Trophoblast cell (in vitro differentiated cells and primary cell): Measurements from ENCODE around the gene CLCA2.

Experiments
- DNase-seq, 2 donors: peaks; one replicate each; pipeline ENCODE4 v3.0.0-alpha.2; 2016
- H2AFZ ChIP-seq: 2 replicates; pipeline ENCODE4 v1.6.1; 2013; ENCODE audit warnings: low read length, moderate library complexity, mild to moderate bottlenecking; ENCODE audit not compliant: insufficient read depth, poor library complexity
- H2AK5ac ChIP-seq: 2 replicates; pipeline ENCODE4 v1.6.1; 2013; ENCODE audit warnings: mild to moderate bottlenecking, low read length
- H2BK120ac ChIP-seq: 2 replicates; pipeline ENCODE4 v1.6.1; 2013; ENCODE audit warnings: low read length, mild to moderate bottlenecking, moderate library complexity; ENCODE audit not compliant: insufficient read depth, poor library complexity
- H2BK12ac ChIP-seq: 2 replicates; pipeline ENCODE4 v1.6.1; 2013; ENCODE audit warnings: mild to moderate bottlenecking, low read length, moderate library complexity
- H2BK5ac ChIP-seq: 2 replicates; pipeline ENCODE4 v1.6.1; 2013; ENCODE audit warnings: low read length, low read depth, moderate library complexity, mild to moderate bottlenecking; ENCODE audit not compliant: poor library complexity
- H3K14ac ChIP-seq: 2 replicates; pipeline ENCODE4 v1.6.1; 2013; ENCODE audit warnings: mild to moderate bottlenecking, low read length
- H3K18ac ChIP-seq: 2 replicates; pipeline ENCODE4 v1.6.1; 2013; ENCODE audit warnings: mild to moderate bottlenecking, low read length
- H3K23ac ChIP-seq: 2 replicates; pipeline ENCODE4 v1.6.1; 2013; ENCODE audit warnings: low read length
- H3K27ac ChIP-seq: 2 replicates; pipeline ENCODE4 v1.5.1; 2013; ENCODE audit warnings: low read depth, mild to moderate bottlenecking, inconsistent platforms, low read length, moderate library complexity
- H3K27me3 ChIP-seq: 2 replicates; pipeline ENCODE4 v1.6.1; 2013; ENCODE audit warnings: inconsistent platforms, mild to moderate bottlenecking, low read length, moderate library complexity; ENCODE audit not compliant: insufficient read depth
- H3K36me3 ChIP-seq, 2 experiments: 1 replicate in 1 of 2; 2 replicates in 1 of 2; pipeline ENCODE4 v1.6.1; 2013; ENCODE audit warnings: low read length in 2 of 2, mild to moderate bottlenecking in 2 of 2, moderate library complexity in 1 of 2; ENCODE audit not compliant: insufficient read depth in 2 of 2, control insufficient read depth in 1 of 2
- H3K4ac ChIP-seq: 2 replicates; pipeline ENCODE4 v1.6.1; 2013; ENCODE audit warnings: low read depth, mild to moderate bottlenecking, low read length, moderate library complexity
- H3K4me1 ChIP-seq, 2 experiments: 1 replicate in 1 of 2; 2 replicates in 1 of 2; pipeline ENCODE4 v1.6.1; 2013; ENCODE audit warnings: low read length in 2 of 2, mild to moderate bottlenecking in 2 of 2, moderate library complexity in 1 of 2; ENCODE audit not compliant: insufficient read depth in 2 of 2, control insufficient read depth in 1 of 2
- H3K4me2 ChIP-seq: 2 replicates; pipeline ENCODE4 v1.6.1; 2013; ENCODE audit warnings: inconsistent platforms, mild to moderate bottlenecking, low read length, moderate library complexity
- H3K4me3 ChIP-seq: 2 replicates; pipeline ENCODE4 v1.5.1; 2013; ENCODE audit warnings: mild to moderate bottlenecking, low read depth, low read length, inconsistent platforms
- H3K79me1 ChIP-seq: one replicate; pipeline ENCODE4 v1.6.1; 2013; ENCODE audit warnings: low read length
- H3K79me2 ChIP-seq: 2 replicates; pipeline ENCODE4 v1.6.1; 2013; ENCODE audit warnings: low read length, mild to moderate bottlenecking; ENCODE audit not compliant: control insufficient read depth, insufficient read depth, poor library complexity
- H3K9ac ChIP-seq: 2 replicates; pipeline ENCODE4 v1.6.1; 2013; ENCODE audit warnings: mild to moderate bottlenecking, low read length
- H3K9me3 ChIP-seq: 2 replicates; pipeline ENCODE4 v1.6.1; 2013; ENCODE audit warnings: low read depth, mild to moderate bottlenecking, control low read depth, inconsistent platforms, low read length; ENCODE audit not compliant: insufficient read depth
- H4K12ac ChIP-seq: 2 replicates; pipeline ENCODE4 v1.6.1; 2013; ENCODE audit warnings: low read depth, mild to moderate bottlenecking, low read length, moderate library complexity
- H4K8ac ChIP-seq: 2 replicates; pipeline ENCODE4 v1.6.1; 2013; ENCODE audit warnings: low read depth, mild to moderate bottlenecking, low read length, moderate library complexity
- H4K91ac ChIP-seq: one replicate; pipeline ENCODE4 v1.6.1; 2013; ENCODE audit warnings: low read depth, mild to moderate bottlenecking, low read length, moderate library complexity
- WGBS: extraction: QIAGEN DNeasy Blood & Tissue Kit; methylation state at CpG from one replicate; pipeline ENCODE4 v1.1.7; 2013; ENCODE audit warnings: missing lambda C conversion rate; ENCODE audit not compliant: insufficient read length, insufficient coverage; ENCODE audit errors: extremely low coverage; 5-methylcytosine and 5-hydroxymethylcytosine counted together

Gene CLCA2

GRCh38 chr1:86419277-86419903 is 4.6 kb upstream of the CLCA2 start:
- H4K12ac ChIP-seq, result no peak overlapping the region
- DNase-seq, result no peak
- no peak overlapping the region for H3K27ac ChIP-seq
- no peak overlapping the region for H3K14ac ChIP-seq
- WGBS, result no CpG with 5 or more reads among the region's 4 CpGs
- no peak overlapping the region for H3K4me3 ChIP-seq
- no peaks in the 10 kb centered on the region for H3K4me1 ChIP-seq
- H3K4me2 ChIP-seq, result no peak overlapping the region
- H3K4ac ChIP-seq, result no peak overlapping the region
- no peaks in the 10 kb centered on the region for H3K79me1 ChIP-seq
- H3K18ac ChIP-seq, result no peak overlapping the region
- no peak overlapping the region for H4K91ac ChIP-seq
- no peaks in the 10 kb centered on the region for H3K36me3 ChIP-seq
- no peaks in the 10 kb centered on the region for H3K9me3 ChIP-seq
- H2BK5ac ChIP-seq, result no peak overlapping the region
- H3K27me3 ChIP-seq, result no peaks in the 10 kb centered on the region
- H2AK5ac ChIP-seq, result no peak overlapping the region
- H3K9ac ChIP-seq, result no peak overlapping the region
- no peaks in the 10 kb centered on the region for H3K79me2 ChIP-seq
- no peak overlapping the region for H2AFZ ChIP-seq
- H2BK120ac ChIP-seq, result no peak overlapping the region
- H3K23ac ChIP-seq, result no peak overlapping the region
- no peak overlapping the region for H2BK12ac ChIP-seq
- H4K8ac ChIP-seq, result no peak overlapping the region

- H2BK12ac ChIP-seq, result no peak overlapping the region
- H3K27me3 ChIP-seq, result no peaks in the 10 kb centered on the region
These were observed 2.2 kb upstream of the CLCA2 start for GRCh38 chr1:86421601-86422280.

GRCh38 chr1:86423473-86423872 is 498 bp upstream of the CLCA2 start:
- Histone ChIP-seq H3K9me3 (no peaks in the 10 kb centered on the region), H2BK120ac (no peak overlapping the region), H3K18ac (no peak overlapping the region), H4K91ac (no peak overlapping the region), H3K4me3 (no peak overlapping the region), H3K27ac (no peak overlapping the region), H2AFZ (no peak overlapping the region), H3K79me2 (no peaks in the 10 kb centered on the region), H3K23ac (no peak overlapping the region), H3K14ac (no peak overlapping the region), H3K36me3 (no peaks in the 10 kb centered on the region), H2BK5ac (no peak overlapping the region), H2BK12ac (no peak overlapping the region), H3K27me3 (no peaks in the 10 kb centered on the region), H3K4me1 (no peaks in the 10 kb centered on the region), H3K4ac (no peak overlapping the region), H3K4me2 (no peak overlapping the region), H2AK5ac (no peak overlapping the region), H3K79me1 (no peaks in the 10 kb centered on the region), H3K9ac (no peak overlapping the region), H4K8ac (no peak overlapping the region), H4K12ac (no peak overlapping the region)
- no peak for DNase-seq

More at GRCh38 chr1:86421601-86422280, 2.2 kb upstream of the CLCA2 start:
- no peak overlapping the region for H4K91ac ChIP-seq
- H3K79me2 ChIP-seq, result no peaks in the 10 kb centered on the region
- H3K4me2 ChIP-seq, result no peak overlapping the region
- no peak overlapping the region for H2BK5ac ChIP-seq
- H3K9ac ChIP-seq, result no peak overlapping the region
- no peak overlapping the region for H4K12ac ChIP-seq
- no peak overlapping the region for H3K27ac ChIP-seq
- no peak overlapping the region for H2AFZ ChIP-seq
- no peak overlapping the region for H4K8ac ChIP-seq
- no peaks in the 10 kb centered on the region for H3K79me1 ChIP-seq
- no peak overlapping the region for H3K14ac ChIP-seq
- no peaks in the 10 kb centered on the region for H3K36me3 ChIP-seq
- WGBS, result no CpG with 5 or more reads among the region's 7 CpGs
- DNase-seq, result no peak
- H3K18ac ChIP-seq, result no peak overlapping the region
- no peaks in the 10 kb centered on the region for H3K9me3 ChIP-seq
- H3K4me1 ChIP-seq, result no peaks in the 10 kb centered on the region
- no peak overlapping the region for H3K4ac ChIP-seq
- no peak overlapping the region for H2AK5ac ChIP-seq
- no peak overlapping the region for H3K23ac ChIP-seq
- H2BK120ac ChIP-seq, result no peak overlapping the region
- no peak overlapping the region for H3K4me3 ChIP-seq

GRCh38 chr1:86429122-86429725 is 5.3 kb downstream of the CLCA2 start:
- no peak for DNase-seq
- peak overlapping the region; percentile 50 for H3K14ac ChIP-seq
- no peak overlapping the region for H2BK120ac ChIP-seq
- no peak overlapping the region for H3K4me3 ChIP-seq
- no peak overlapping the region for H2AFZ ChIP-seq
- H3K4ac ChIP-seq, result no peak overlapping the region
- H3K9me3 ChIP-seq, result no peaks in the 10 kb centered on the region
- H3K23ac ChIP-seq, result no peak overlapping the region
- no peak overlapping the region for H2AK5ac ChIP-seq
- no peaks in the 10 kb centered on the region for H3K79me2 ChIP-seq
- H3K36me3 ChIP-seq, result no peaks in the 10 kb centered on the region
- H3K9ac ChIP-seq, result no peak overlapping the region
- H3K27ac ChIP-seq, result no peak overlapping the region
- no peaks in the 10 kb centered on the region for H3K4me1 ChIP-seq
- H4K91ac ChIP-seq, result no peak overlapping the region
- H3K4me2 ChIP-seq, result no peak overlapping the region
- peak overlapping the region; percentile 49 for H2BK12ac ChIP-seq
- H3K79me1 ChIP-seq, result peaks cover 2% of the 10 kb centered on the region
- no peak overlapping the region for H2BK5ac ChIP-seq
- WGBS, result no CpG with 5 or more reads among the region's 7 CpGs
- H4K8ac ChIP-seq, result no peak overlapping the region
- no peaks in the 10 kb centered on the region for H3K27me3 ChIP-seq
- no peak overlapping the region for H4K12ac ChIP-seq
- no peak overlapping the region for H3K18ac ChIP-seq
